A549 (cell line): Measurements from ENCODE around the gene CTIF. TPM values are rescaled to one million over a fixed set of nuclear protein-coding genes. Genes with fewer than 3 reads are reported as not detected.
A peak's percentile ranks its signal among the peaks of the same experiment; 100 is the strongest.

Source experiments
- ATAC-seq, 2 experiments: fragments of 200-7000 bp in 1 of 2; fragments of >200 bp in 1 of 2; cut with Nextera tagmentation in 1 of 2; cut with Tn5 transposase in 1 of 2; 3 replicates each; pipeline versions ENCODE4 v1.8.0 to v1.9.1; 2018 to 2020; ENCODE audit warnings: mild to moderate bottlenecking in 1 of 2, moderate library complexity in 1 of 2
- CTCF ChIA-PET: fragments of 300-600 bp; sonication (Branson Sonifier 250); formaldehyde crosslinking; extraction: SDS; loops from one replicate; lab custom pipeline; 2021; ENCODE audit warnings: antibody characterized with exemption, inconsistent platforms; lab: Yijun Ruan, JAX
- POLR2A ChIA-PET: fragments of 350-600 bp; formaldehyde crosslinking; extraction: SDS; loops from one replicate; lab custom pipeline; 2021; ENCODE audit warnings: antibody characterized with exemption, inconsistent platforms; lab: Yijun Ruan, JAX
- DNase-seq, 2 experiments: peaks; one replicate each; pipeline versions ENCODE4 v3.0.0 to v3.0.0-alpha.2; 2011 to 2016; ENCODE audit warnings: low read depth in 1 of 2, low spot score in 1 of 2
- FAIRE-seq: peaks from 2 replicates; lab custom pipeline; 2011; peaks lifted over from hg19 to GRCh38; lab: Jason Lieb, UNC
- H3K27ac ChIP-seq, 2 experiments: fragments of >200 bp; sonication (Bioruptor Twin); formaldehyde crosslinking; 3 replicates each; pipeline ENCODE4 v1.5.1; 2016 to 2017
- H3K4me1 ChIP-seq: fragments of >200 bp; sonication (Bioruptor Twin); formaldehyde crosslinking; 3 replicates; pipeline ENCODE4 v1.6.1; 2016
- H3K4me2 ChIP-seq: fragments of >200 bp; sonication (Bioruptor Twin); formaldehyde crosslinking; 3 replicates; pipeline ENCODE4 v1.6.1; 2016
- H3K4me3 ChIP-seq: fragments of >200 bp; sonication (Bioruptor Twin); formaldehyde crosslinking; 3 replicates; pipeline ENCODE4 v1.5.1; 2016
- H3K9me3 ChIP-seq: fragments of >200 bp; sonication (Bioruptor Twin); formaldehyde crosslinking; 3 replicates; pipeline ENCODE4 v1.6.1; 2016
- CEBPB ChIP-seq, 2 experiments: fragments of >200 bp in 1 of 2; sonication (Bioruptor Twin) in 1 of 2; formaldehyde crosslinking in 1 of 2; IDR thresholded peaks; 2 replicates each; pipeline ENCODE4 v1.6.1; 2012 to 2016
- CTCF ChIP-seq: fragments of >200 bp; sonication (Bioruptor Twin); formaldehyde crosslinking; IDR thresholded peaks from 3 replicates; pipeline ENCODE4 v1.5.1; 2016
- EP300 ChIP-seq, 2 experiments: fragments of >200 bp; sonication (Bioruptor Twin); formaldehyde crosslinking; IDR thresholded peaks; 2 replicates in 1 of 2; 3 replicates in 1 of 2; pipeline ENCODE4 v1.6.1; 2016 to 2017
- ESRRA ChIP-seq: fragments of 150-350 bp; IDR thresholded peaks from 2 replicates; pipeline ENCODE4 v1.6.1; 2014; ENCODE audit warnings: mild to moderate bottlenecking, low read length, borderline replicate concordance
- FOXS1 ChIP-seq: fragments of 250-450 bp; sonication (Bioruptor Pico); IDR thresholded peaks from 2 replicates; pipeline ENCODE4 v1.5.0; 2020; ENCODE audit warnings: mild to moderate bottlenecking, moderate library complexity
- HES2 ChIP-seq: fragments of >200 bp; sonication (Bioruptor Twin); formaldehyde crosslinking; IDR thresholded peaks from 2 replicates; pipeline ENCODE4 v1.6.1; 2016
- JUN ChIP-seq, 2 experiments: fragments of >200 bp; sonication (Bioruptor Twin); formaldehyde crosslinking; IDR thresholded peaks; 2 replicates in 1 of 2; 3 replicates in 1 of 2; pipeline ENCODE4 v1.6.1; 2016 to 2017
- JUNB ChIP-seq: fragments of >200 bp; sonication (Bioruptor Twin); formaldehyde crosslinking; IDR thresholded peaks from 2 replicates; pipeline ENCODE4 v1.6.1; 2016
- MAFK ChIP-seq: fragments of 450-650 bp; IDR thresholded peaks from 2 replicates; pipeline ENCODE4 v1.6.1; 2014; ENCODE audit not compliant: partially characterized antibody
- MAX ChIP-seq: IDR thresholded peaks from 2 replicates; pipeline ENCODE4 v1.6.1; 2012
- NPAS2 ChIP-seq: fragments of 250-450 bp; sonication (Bioruptor Pico); IDR thresholded peaks from 2 replicates; pipeline ENCODE4 v1.8.0; 2022; ENCODE audit warnings: mild to moderate bottlenecking, moderate library complexity, borderline replicate concordance
- PHF8 ChIP-seq: fragments of 200-600 bp; sonication (generic); IDR thresholded peaks from 2 replicates; pipeline ENCODE4 v1.6.1; 2016; ENCODE audit warnings: low read depth, mild to moderate bottlenecking, antibody characterized with exemption, moderate library complexity, borderline replicate concordance
- POLR2A ChIP-seq: IDR thresholded peaks from 2 replicates; pipeline ENCODE4 v1.6.1; 2012; ENCODE audit warnings: mild to moderate bottlenecking, low read length
- RAD21 ChIP-seq, 2 experiments: fragments of >200 bp in 1 of 2; sonication (Bioruptor Twin) in 1 of 2; formaldehyde crosslinking in 1 of 2; IDR thresholded peaks in 1 of 2; conservative IDR thresholded peaks in 1 of 2; 2 replicates in 1 of 2; 3 replicates in 1 of 2; pipeline ENCODE4 v1.6.1; 2012 to 2018; ENCODE audit warnings: inconsistent platforms in 1 of 2
- RARB ChIP-seq: fragments of 250-450 bp; sonication (Bioruptor Pico); IDR thresholded peaks from 2 replicates; pipeline ENCODE4 v1.8.0; 2021; ENCODE audit warnings: mild to moderate bottlenecking, moderate library complexity
- SMC3 ChIP-seq: fragments of >200 bp; sonication (Bioruptor Twin); formaldehyde crosslinking; IDR thresholded peaks from 3 replicates; pipeline ENCODE4 v1.6.1; 2018; ENCODE audit warnings: inconsistent platforms
- TP53 ChIP-seq: fragments of 250-450 bp; sonication (Bioruptor Pico); IDR thresholded peaks from 2 replicates; pipeline ENCODE4 v1.5.0; 2021; ENCODE audit warnings: mild to moderate bottlenecking, moderate library complexity
- ZFP36 ChIP-seq: fragments of 450-650 bp; IDR thresholded peaks from 2 replicates; pipeline ENCODE4 v1.6.1; 2014; ENCODE audit warnings: borderline replicate concordance; ENCODE audit not compliant: partially characterized antibody
- WGBS: methylation state at CpG from one replicate; pipeline ENCODE4 v1.1.6; 2017; ENCODE audit errors: missing lambda C conversion rate; 5-methylcytosine and 5-hydroxymethylcytosine counted together
- polyA plus RNA-seq, 4 experiments: library from polyadenylated mRNA; depleted of rRNA in 3 of 4; stranded (reverse); fragments of >200 nt; fragmentation: RNase III in 1 of 4; extraction: RNeasy Plus Mini Kit Qiagen cat#74134 plus additional on column Dnase treatment in 1 of 4; gene quantifications; 2 replicates in 3 of 4; 3 replicates in 1 of 4; pipeline ENCODE4 v1.2.3, GENCODE V29; 2011 to 2017
- TF ChIP-seq, protein P1 (sequence below): fragments of 450-650 bp; IDR thresholded peaks from 2 replicates; pipeline ENCODE4 v1.6.1; 2014; ENCODE audit warnings: antibody characterized with exemption

Gene CTIF
- polyA plus RNA-seq, 2 of the 4 experiments (the other 2 are of a cell fraction): 17.0 to 24.7 TPM

- Histone ChIP-seq H3K4me2 (no peak overlapping the region), H3K27ac (peak overlapping the region in 1 of 2 experiments; percentile 40; a peak in 3 of 6 replicates), H3K9me3 (no peaks in the 10 kb centered on the region), H3K4me3 (no peak overlapping the region), H3K4me1 (peaks cover 10% of the 10 kb centered on the region; the same call in 1 of the 3 replicates)
- ATAC-seq (peak in 1 of 2 experiments; percentile 39; a peak in 3 of 6 replicates), DNase-seq (no peak), FAIRE-seq (no peak)
- WGBS: 57% methylated on average over 5 of the region's 6 CpGs
- TF ChIP-seq JUNB: no peak
- no peak for TF ChIP-seq ESRRA
- TF ChIP-seq JUN (IDR thresholded peaks at IDR 0.05): no peak
- no peak for TF ChIP-seq CEBPB (IDR thresholded peaks at IDR 0.05)
- no peak for TF ChIP-seq HES2
- TF ChIP-seq PHF8: no peak
- no peak for TF ChIP-seq ZFP36
- no peak for TF ChIP-seq POLR2A
- no peak for TF ChIP-seq FOXS1
- TF ChIP-seq TP53: no peak
- TF ChIP-seq, protein P1, sequence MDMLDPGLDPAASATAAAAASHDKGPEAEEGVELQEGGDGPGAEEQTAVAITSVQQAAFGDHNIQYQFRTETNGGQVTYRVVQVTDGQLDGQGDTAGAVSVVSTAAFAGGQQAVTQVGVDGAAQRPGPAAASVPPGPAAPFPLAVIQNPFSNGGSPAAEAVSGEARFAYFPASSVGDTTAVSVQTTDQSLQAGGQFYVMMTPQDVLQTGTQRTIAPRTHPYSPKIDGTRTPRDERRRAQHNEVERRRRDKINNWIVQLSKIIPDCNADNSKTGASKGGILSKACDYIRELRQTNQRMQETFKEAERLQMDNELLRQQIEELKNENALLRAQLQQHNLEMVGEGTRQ: no peak
- no peak for TF ChIP-seq RARB (CRISPR knock-in tag)
- no peak for TF ChIP-seq CTCF
- ChIA-PET CTCF (interaction anchor here (0.6 to 1.9 kb wide), 23 partner anchors 8 to 462 kb away, joined by 3 to 11 read pairs (median 4); no protein-coding TSS in a partner anchor), POLR2A (no interaction called here)
These were observed 237.8 kb downstream of the CTIF start for GRCh38 chr18:48776641-48777025.

- peak; percentile 75 to 94; a peak in 5 of 6 replicates for ATAC-seq
- no peaks in the 10 kb centered on the region for H3K9me3 ChIP-seq
- H3K4me2 ChIP-seq: no peak overlapping the region
- H3K4me1 ChIP-seq: peaks cover 10% of the 10 kb centered on the region; the same call in 1 of the 3 replicates
- no peak overlapping the region for H3K4me3 ChIP-seq
- FAIRE-seq: no peak
- ChIA-PET CTCF (interaction anchor here (0.6 to 1.9 kb wide), 37 partner anchors 9 to 461 kb away, joined by 3 to 13 read pairs (median 4); no protein-coding TSS in a partner anchor), POLR2A (interaction anchor here (0.6 to 0.9 kb wide), 2 partner anchors 175 to 265 kb away, joined by 3 read pairs; no protein-coding TSS in a partner anchor)
- TF ChIP-seq MAX (peak; percentile 28; the same call in 1 of the 2 replicates), PHF8 (no peak), RAD21 (conservative IDR thresholded peaks at IDR 0.05 in 1 of 2, IDR thresholded peaks at IDR 0.05 in 1 of 2) (peak; percentile 80 to 84), CTCF (peak; percentile 68), SMC3 (peak; percentile 79), MAFK (peak; percentile 47), NPAS2 (CRISPR knock-in tag) (no peak), EP300 (IDR thresholded peaks at IDR 0.05) (no peak)
- WGBS: 54% methylated on average over 4 of the region's 13 CpGs
- DNase-seq: peak; percentile 42 to 72
- H3K27ac ChIP-seq: peak overlapping the region in 1 of 2 experiments; percentile 60; a peak in 3 of 6 replicates
These were observed 238.4 kb downstream of the CTIF start for GRCh38 chr18:48777026-48777743.
